Effector memory CD4-positive, alpha-beta T cell (primary cell): ENCODE results near the gene PIEZO2.

ENCODE experiments used
- DNase-seq, 3 donors: peaks; one replicate each; pipeline ENCODE4 v3.0.0-alpha.2; 2020
- H3K27ac ChIP-seq: 2 replicates; pipeline ENCODE4 v1.7.0; 2013; ENCODE audit warnings: mild to moderate bottlenecking, low read length, moderate library complexity; ENCODE audit not compliant: insufficient read depth, poor library complexity, severe bottlenecking
- H3K27me3 ChIP-seq: replicated peaks from 2 replicates; pipeline ENCODE4 v1.7.0; 2013; ENCODE audit warnings: mild to moderate bottlenecking, low read length; ENCODE audit not compliant: insufficient read depth, control insufficient read depth, poor library complexity, severe bottlenecking
- H3K36me3 ChIP-seq: 2 replicates; pipeline ENCODE4 v1.7.0; 2013; ENCODE audit warnings: mild to moderate bottlenecking, low read length, moderate library complexity; ENCODE audit not compliant: control insufficient read depth, insufficient read depth
- H3K4me1 ChIP-seq: 2 replicates; pipeline ENCODE4 v1.7.0; 2013; ENCODE audit warnings: low read length, mild to moderate bottlenecking; ENCODE audit not compliant: control insufficient read depth, insufficient read depth, poor library complexity, severe bottlenecking
- H3K4me3 ChIP-seq: 2 replicates; pipeline ENCODE4 v1.7.0; 2013; ENCODE audit warnings: low read length, low read depth, mild to moderate bottlenecking; ENCODE audit not compliant: insufficient read depth, poor library complexity, severe bottlenecking
- H3K9me3 ChIP-seq: 2 replicates; pipeline ENCODE4 v1.7.0; 2013; ENCODE audit warnings: mild to moderate bottlenecking, low read length, moderate library complexity; ENCODE audit not compliant: control insufficient read depth

The PIEZO2 gene

GRCh38 chr18:11053293-11053692 lies 96.1 kb downstream of the PIEZO2 start:
- H3K27me3 ChIP-seq: no peaks in the 10 kb centered on the region
- H3K9me3 ChIP-seq: no peaks in the 10 kb centered on the region
- H3K4me3 ChIP-seq: no peak overlapping the region
- H3K4me1 ChIP-seq: no peaks in the 10 kb centered on the region
- no peak overlapping the region for H3K27ac ChIP-seq
- no peaks in the 10 kb centered on the region for H3K36me3 ChIP-seq
- DNase-seq: no peak

DNA sequence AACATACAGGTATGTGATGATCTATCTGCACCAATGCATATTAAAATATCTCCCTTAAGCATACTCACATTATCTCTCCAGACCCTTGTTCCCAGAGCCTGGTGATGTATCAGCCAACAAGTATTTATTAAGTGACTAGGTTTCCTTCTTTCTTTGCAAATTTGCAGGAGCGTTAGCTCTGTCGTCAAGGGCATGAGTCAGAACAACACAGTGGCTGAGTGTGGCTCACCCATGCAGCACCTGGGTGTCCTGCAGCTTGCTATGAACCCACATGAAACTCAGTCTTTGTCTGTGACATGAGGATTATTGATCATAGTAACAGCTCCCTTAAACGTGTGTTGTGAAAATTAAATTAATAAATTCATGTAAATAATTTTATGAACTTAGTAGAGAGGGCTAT lies 96.6 kb downstream of the PIEZO2 start:
- Histone ChIP-seq H3K4me1 (no peaks in the 10 kb centered on the region), H3K9me3 (no peaks in the 10 kb centered on the region), H3K4me3 (no peak overlapping the region), H3K27me3 (no peaks in the 10 kb centered on the region), H3K27ac (no peak overlapping the region), H3K36me3 (no peaks in the 10 kb centered on the region)
- DNase-seq: no peak

DNA sequence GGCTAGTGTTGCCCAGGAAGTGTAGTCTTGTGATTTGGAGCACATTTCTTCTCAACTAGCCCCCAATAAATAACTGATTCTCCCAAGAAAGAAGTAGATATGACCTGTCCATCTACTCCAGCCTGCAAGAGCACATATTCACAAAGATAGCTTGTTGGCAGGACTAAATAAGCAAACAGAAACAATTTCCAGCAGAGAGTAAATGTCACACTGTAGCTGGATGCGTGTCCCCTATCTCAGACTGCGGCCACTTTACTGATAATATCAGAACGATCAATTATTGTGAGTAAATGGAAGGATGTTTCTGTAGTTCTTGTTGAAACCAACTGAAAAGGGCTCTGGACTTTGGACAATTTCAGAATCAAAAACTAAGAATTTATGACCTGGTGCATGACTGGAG lies 97.9 kb downstream of the PIEZO2 start:
- no peaks in the 10 kb centered on the region for H3K9me3 ChIP-seq
- no peak overlapping the region for H3K27ac ChIP-seq
- DNase-seq: no peak
- no peaks in the 10 kb centered on the region for H3K36me3 ChIP-seq
- no peak overlapping the region for H3K4me3 ChIP-seq
- H3K27me3 ChIP-seq: no peaks in the 10 kb centered on the region
- no peaks in the 10 kb centered on the region for H3K4me1 ChIP-seq

DNA sequence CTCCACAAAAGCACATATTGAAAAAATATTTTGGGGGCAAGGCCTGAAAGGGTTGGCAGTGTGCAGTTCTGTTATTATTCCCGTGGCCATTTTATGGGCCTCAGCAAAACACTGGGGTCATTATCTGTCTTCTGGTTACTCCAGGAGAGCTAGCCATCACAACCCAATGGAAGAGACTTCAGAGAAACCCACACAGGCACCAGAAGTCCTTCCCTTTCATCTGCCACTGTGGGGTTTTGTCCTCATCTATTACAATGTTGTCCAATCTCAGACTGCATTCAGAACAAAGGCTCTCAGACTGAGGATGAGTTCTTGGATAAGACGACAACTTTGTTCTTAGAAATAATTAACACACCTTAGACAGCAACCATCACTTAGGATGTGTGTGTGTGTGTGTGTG lies 98.4 kb downstream of the PIEZO2 start:
- Histone ChIP-seq H3K27ac (no peak overlapping the region), H3K27me3 (no peaks in the 10 kb centered on the region), H3K4me1 (no peaks in the 10 kb centered on the region), H3K36me3 (no peaks in the 10 kb centered on the region), H3K4me3 (no peak overlapping the region), H3K9me3 (no peaks in the 10 kb centered on the region)
- no peak for DNase-seq

- Histone ChIP-seq H3K4me3 (no peak overlapping the region), H3K4me1 (no peaks in the 10 kb centered on the region), H3K27me3 (no peaks in the 10 kb centered on the region), H3K27ac (no peak overlapping the region), H3K9me3 (no peaks in the 10 kb centered on the region), H3K36me3 (no peaks in the 10 kb centered on the region)
- no peak for DNase-seq
Measured at GRCh38 chr18:11047817-11048216, 101.6 kb downstream of the PIEZO2 start.

GRCh38 chr18:11047156-11047555 lies 102.2 kb downstream of the PIEZO2 start:
- Histone ChIP-seq H3K27me3 (no peaks in the 10 kb centered on the region), H3K4me3 (no peak overlapping the region), H3K27ac (no peak overlapping the region), H3K9me3 (no peaks in the 10 kb centered on the region), H3K4me1 (no peaks in the 10 kb centered on the region), H3K36me3 (no peaks in the 10 kb centered on the region)
- no peak for DNase-seq

DNA sequence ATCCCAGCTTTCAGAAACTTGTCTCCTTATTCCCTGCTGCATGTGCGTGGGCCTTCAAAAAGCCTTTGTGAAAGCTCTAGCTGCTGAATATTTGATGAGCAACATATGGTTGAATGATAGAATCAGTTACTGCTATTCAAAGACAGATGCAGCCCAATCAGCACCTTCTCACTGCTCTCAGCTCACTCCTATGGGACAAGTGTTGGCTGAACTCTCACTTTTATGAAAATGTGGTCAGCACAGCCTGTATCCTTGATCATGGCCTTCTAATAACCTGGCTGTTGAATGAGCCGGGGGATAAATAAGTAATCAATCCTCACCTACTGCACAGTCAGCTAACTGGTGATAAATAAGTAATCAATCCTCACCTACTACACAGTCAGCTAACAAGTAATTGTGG lies 103.2 kb downstream of the PIEZO2 start:
- Histone ChIP-seq H3K9me3 (no peaks in the 10 kb centered on the region), H3K27ac (no peak overlapping the region), H3K36me3 (no peaks in the 10 kb centered on the region), H3K4me3 (no peak overlapping the region), H3K4me1 (no peaks in the 10 kb centered on the region), H3K27me3 (no peaks in the 10 kb centered on the region)
- no peak for DNase-seq

DNA sequence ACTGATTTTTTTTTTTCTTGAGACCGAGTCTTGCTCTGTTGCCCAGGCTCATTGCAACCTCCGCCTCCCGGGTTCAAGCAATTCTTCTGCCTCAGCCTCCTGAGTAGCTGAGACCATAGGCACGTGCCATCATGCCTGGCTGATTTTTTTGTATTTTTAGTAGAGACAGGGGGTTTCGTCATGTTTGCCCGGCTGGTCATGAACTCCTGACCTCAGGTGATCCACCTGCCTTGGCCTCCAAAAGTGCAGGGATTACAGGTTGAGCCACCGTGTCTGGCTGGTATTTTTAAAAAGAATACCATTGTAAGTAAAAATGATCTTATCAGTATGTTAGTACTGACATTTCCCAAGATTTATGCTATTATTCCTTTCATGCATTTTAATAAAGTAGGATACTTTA lies 105.7 kb downstream of the PIEZO2 start:
- H3K27me3 ChIP-seq: no peaks in the 10 kb centered on the region
- no peaks in the 10 kb centered on the region for H3K9me3 ChIP-seq
- H3K36me3 ChIP-seq: no peaks in the 10 kb centered on the region
- no peak overlapping the region for H3K4me3 ChIP-seq
- DNase-seq: no peak
- H3K27ac ChIP-seq: no peak overlapping the region
- H3K4me1 ChIP-seq: no peaks in the 10 kb centered on the region

- no peak for DNase-seq
- no peak overlapping the region for H3K4me3 ChIP-seq
- H3K27ac ChIP-seq: no peak overlapping the region
- no peaks in the 10 kb centered on the region for H3K36me3 ChIP-seq
- H3K4me1 ChIP-seq: no peaks in the 10 kb centered on the region
- H3K27me3 ChIP-seq: no peaks in the 10 kb centered on the region
- no peaks in the 10 kb centered on the region for H3K9me3 ChIP-seq
Measured at GRCh38 chr18:11042247-11042646, 107.1 kb downstream of the PIEZO2 start.

DNA sequence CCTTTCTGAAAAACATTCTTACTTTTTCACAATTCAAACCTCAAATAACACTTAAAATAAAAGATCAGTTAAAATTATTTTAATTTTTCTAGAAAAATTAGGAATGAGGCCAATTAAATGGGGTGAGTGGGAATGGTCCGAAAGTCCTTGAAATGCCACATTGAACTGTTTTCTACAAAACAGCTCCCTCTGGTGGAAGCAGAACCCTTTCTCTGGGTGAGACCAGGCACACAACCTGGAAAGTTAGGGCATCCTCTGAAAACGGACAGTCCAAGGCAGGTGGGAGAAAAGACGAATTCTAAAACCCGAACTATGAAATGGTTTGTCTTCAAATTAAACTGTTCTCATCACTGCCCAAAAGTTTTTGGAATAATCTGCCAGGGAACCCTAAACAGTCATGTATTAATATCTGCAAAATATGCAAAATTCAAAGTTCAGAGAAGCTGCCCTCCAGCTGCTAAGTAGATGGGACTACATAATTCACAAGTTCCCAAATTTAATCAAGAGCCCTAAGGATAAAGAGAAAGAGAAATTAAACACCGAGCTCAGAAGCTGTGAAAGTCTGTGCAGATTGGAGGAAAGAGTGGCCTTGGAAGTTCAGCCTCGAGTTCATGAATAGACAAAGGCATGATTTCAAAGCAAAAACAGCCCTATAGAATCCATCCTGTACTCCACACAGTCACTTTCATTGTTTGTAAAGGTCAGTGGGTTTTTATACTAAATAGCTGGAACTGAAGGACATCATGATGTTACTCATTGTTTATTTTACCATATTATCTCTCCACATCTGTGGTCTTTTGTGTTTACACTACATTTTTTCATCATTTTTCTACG lies 108.3 kb downstream of the PIEZO2 start:
- DNase-seq: no peak
- Histone ChIP-seq H3K4me3 (no peak overlapping the region), H3K9me3 (no peaks in the 10 kb centered on the region), H3K36me3 (no peaks in the 10 kb centered on the region), H3K27me3 (no peaks in the 10 kb centered on the region), H3K4me1 (no peaks in the 10 kb centered on the region), H3K27ac (no peak overlapping the region)
